GM23338 (cell line): ENCODE data around the gene DNMT1. TPM values are rescaled to one million over a fixed set of nuclear protein-coding genes. Genes with fewer than 3 reads are reported as not detected.

Experiments used
- ATAC-seq: fragments of 200-7000 bp; cut with Tn5 transposase; 3 replicates; pipeline ENCODE4 v1.9.1; 2020
- DNase-seq: peaks from one replicate; pipeline ENCODE4 v3.0.0-alpha.2; 2015; ENCODE audit warnings: low spot score
- H2AFZ ChIP-seq: fragments of 200-600 bp; sonication (generic); 2 replicates; pipeline ENCODE4 v1.8.0; 2016; ENCODE audit warnings: antibody characterized with exemption, mild to moderate bottlenecking, moderate library complexity
- H3F3A ChIP-seq: fragments of 200-600 bp; sonication (generic); replicated peaks from 2 replicates; pipeline ENCODE4 v1.8.0; 2017; ENCODE audit warnings: antibody characterized with exemption, mixed run types, low read depth
- H3K27ac ChIP-seq: fragments of 200-600 bp; sonication (generic); 2 replicates; pipeline ENCODE4 v1.6.1; 2016; ENCODE audit warnings: low read depth
- H3K27me3 ChIP-seq: fragments of 200-600 bp; sonication (generic); 2 replicates; pipeline ENCODE4 v1.8.0; 2016; ENCODE audit warnings: mild to moderate bottlenecking, mixed run types, moderate library complexity; ENCODE audit not compliant: insufficient read depth
- H3K36me3 ChIP-seq: fragments of 200-600 bp; sonication (generic); 2 replicates; pipeline ENCODE4 v1.8.0; 2016; ENCODE audit warnings: mild to moderate bottlenecking; ENCODE audit not compliant: insufficient read depth
- H3K4me1 ChIP-seq: fragments of 200-600 bp; sonication (generic); 2 replicates; pipeline ENCODE4 v1.8.0; 2016; ENCODE audit warnings: mild to moderate bottlenecking, moderate library complexity; ENCODE audit not compliant: insufficient read depth
- H3K4me2 ChIP-seq: fragments of 200-600 bp; sonication (generic); 2 replicates; pipeline ENCODE4 v1.7.1; 2017; ENCODE audit warnings: mixed run types
- H3K4me3 ChIP-seq: fragments of 200-600 bp; sonication (generic); 2 replicates; pipeline ENCODE4 v1.6.1; 2016; ENCODE audit warnings: mixed run types
- H3K79me2 ChIP-seq: fragments of 200-600 bp; sonication (generic); replicated peaks from 2 replicates; pipeline ENCODE4 v1.8.0; 2017; ENCODE audit warnings: mild to moderate bottlenecking; ENCODE audit not compliant: insufficient read depth
- H3K9me2 ChIP-seq: fragments of 200-600 bp; sonication (generic); 2 replicates; pipeline ENCODE4 v1.8.0; 2017; ENCODE audit not compliant: insufficient read depth
- H4K20me1 ChIP-seq: fragments of 200-600 bp; sonication (generic); replicated peaks from 2 replicates; pipeline ENCODE4 v1.8.0; 2017; ENCODE audit warnings: mild to moderate bottlenecking; ENCODE audit not compliant: insufficient read depth
- H3K27ac Mint-ChIP-seq: 2 replicates; pipeline ENCODE4 v1.8.0; 2020; ENCODE audit warnings: inconsistent platforms, mild to moderate bottlenecking, moderate library complexity, mixed read lengths
- H3K27me3 Mint-ChIP-seq: 3 replicates; pipeline ENCODE4 v1.8.0; 2022; ENCODE audit warnings: low read depth, mild to moderate bottlenecking, moderate library complexity, mixed read lengths, inconsistent platforms; ENCODE audit not compliant: insufficient read depth, poor library complexity
- H3K36me3 Mint-ChIP-seq: 3 replicates; pipeline ENCODE4 v1.8.0; 2021; ENCODE audit warnings: low read depth, mild to moderate bottlenecking, inconsistent platforms, moderate library complexity, mixed read lengths
- H3K4me1 Mint-ChIP-seq: 3 replicates; pipeline ENCODE4 v1.8.0; 2020; ENCODE audit warnings: mild to moderate bottlenecking, inconsistent platforms, mixed read lengths
- H3K4me3 Mint-ChIP-seq: 3 replicates; pipeline ENCODE4 v1.8.0; 2021; ENCODE audit warnings: moderate library complexity, mild to moderate bottlenecking, inconsistent platforms, mixed read lengths
- H3K9me3 Mint-ChIP-seq: 3 replicates; pipeline ENCODE4 v1.8.0; 2020; ENCODE audit warnings: moderate library complexity, mild to moderate bottlenecking, inconsistent platforms, mixed read lengths
- CTCF ChIP-seq, 2 experiments: fragments of 200-600 bp in 1 of 2; sonication (generic) in 1 of 2; conservative IDR thresholded peaks; 2 replicates each; pipeline versions ENCODE4 v1.5.1 to v1.6.1; 2016 to 2017; ENCODE audit warnings: antibody characterized with exemption in 2 of 2, low read depth in 2 of 2, mild to moderate bottlenecking in 2 of 2, moderate library complexity in 1 of 2
- ETS1 ChIP-seq: IDR thresholded peaks from 2 replicates; pipeline ENCODE4 v1.6.1; 2016; ENCODE audit warnings: antibody characterized with exemption
- EZH2 ChIP-seq: fragments of 200-600 bp; sonication (generic); IDR thresholded peaks from one replicate; pipeline ENCODE4 v1.8.0; 2017; ENCODE audit warnings: antibody characterized with exemption, mild to moderate bottlenecking, low read depth; ENCODE audit not compliant: unreplicated experiment
- EZH2phosphoT487 ChIP-seq: fragments of 200-600 bp; sonication (generic); IDR thresholded peaks from one replicate; pipeline ENCODE4 v1.8.1; 2018; ENCODE audit warnings: antibody characterized with exemption; ENCODE audit not compliant: unreplicated experiment
- JUNB ChIP-seq: IDR thresholded peaks from one replicate; pipeline ENCODE4 v1.6.1; 2016; ENCODE audit warnings: antibody characterized with exemption; ENCODE audit not compliant: unreplicated experiment
- NANOG ChIP-seq: IDR thresholded peaks from 2 replicates; pipeline ENCODE4 v1.6.1; 2016; ENCODE audit warnings: antibody characterized with exemption, borderline replicate concordance
- REST ChIP-seq: IDR thresholded peaks from one replicate; pipeline ENCODE4 v1.6.1; 2018; ENCODE audit warnings: antibody characterized with exemption; ENCODE audit not compliant: unreplicated experiment
- ZNF114 ChIP-seq: fragments of 250-450 bp; sonication (Bioruptor Pico); IDR thresholded peaks from 2 replicates; pipeline ENCODE4 v1.5.0; 2020; ENCODE audit warnings: mild to moderate bottlenecking, moderate library complexity
- polyA plus RNA-seq: library from polyadenylated mRNA; unstranded; fragments of >200 nt; fragmentation: Nextera tagmentation; extraction: Ambion mirVana; gene quantifications from 2 replicates; pipeline ENCODE4 v1.2.1, GENCODE V29; 2016
- total RNA-seq: library from RNA; depleted of rRNA; stranded (reverse); fragments of >200 nt; shearing (Covaris generic); gene quantifications from 2 replicates; pipeline ENCODE4 v1.2.3, GENCODE V29; 2014

Gene DNMT1
- total and polyA plus RNA-seq, 2 experiments from 2014 or later: 238 to 589 TPM

- DNase-seq (no peak), ATAC-seq (no peak)
- TF ChIP-seq REST (no peak), ETS1 (no peak), EZH2phosphoT487 (no peak), NANOG (no peak), ZNF114 (CRISPR knock-in tag) (no peak), JUNB (no peak), EZH2 (no peak), CTCF (conservative IDR thresholded peaks at IDR 0.05; ENCODE audit: low read depth in 2 of 2) (no peak)
- H3F3A ChIP-seq: peaks cover 61% of the 10 kb centered on the region
- Mint-ChIP-seq H3K4me1 (peaks cover 19% of the 10 kb centered on the region), H3K9me3 (no peaks in the 10 kb centered on the region), H3K27me3 (peaks cover 41% of the 10 kb centered on the region), H3K27ac (no peak overlapping the region), H3K36me3 (peaks cover 70% of the 10 kb centered on the region), H3K4me3 (no peak overlapping the region; the same call in 2 of the 3 replicates)
- H2AFZ ChIP-seq: no peak overlapping the region
- H3K4me3 ChIP-seq: no peak overlapping the region
- no peaks in the 10 kb centered on the region for H3K27me3 ChIP-seq
- no peak overlapping the region for H3K4me2 ChIP-seq
- 0 out of 2 replicates have a peak, but pooled peaks cover 11% of the 10 kb centered on the region for H4K20me1 ChIP-seq
- H3K9me2 ChIP-seq: no peaks in the 10 kb centered on the region
- H3K27ac ChIP-seq: no peak overlapping the region
- peaks cover 24% of the 10 kb centered on the region for H3K79me2 ChIP-seq
- peaks cover 7% of the 10 kb centered on the region; the same call in 1 of the 2 replicates for H3K4me1 ChIP-seq
- H3K36me3 ChIP-seq: peaks cover 28% of the 10 kb centered on the region
Measured at GRCh38 chr19:10110076-10110971, 84.4 kb downstream of the DNMT1 start.
